Ovary (tissue), 9 donors: ENCODE data around the gene CCDC102A. TPM values are rescaled to one million over a fixed set of nuclear protein-coding genes. Genes with fewer than 3 reads are reported as not detected.

ENCODE experiments used
- DNase-seq, 5 donors: peaks; one replicate each; pipeline ENCODE4 v3.0.0-alpha.2; 2019 to 2020
- H3K27ac ChIP-seq, 2 donors: fragments of 200-600 bp; one replicate each; pipeline versions ENCODE4 v1.5.1 to v1.8.0; 2019 to 2022
- H3K27me3 ChIP-seq: fragments of 200-600 bp; one replicate; pipeline ENCODE4 v1.8.0; 2022
- H3K36me3 ChIP-seq: fragments of 200-600 bp; sonication (generic); one replicate; pipeline ENCODE4 v1.5.1; 2019
- H3K4me1 ChIP-seq: one replicate; pipeline ENCODE4 v1.8.1; 2013; ENCODE audit warnings: mild to moderate bottlenecking, moderate library complexity; ENCODE audit not compliant: insufficient read depth
- H3K4me3 ChIP-seq: fragments of 200-600 bp; sonication (generic); one replicate; pipeline ENCODE4 v1.5.1; 2017
- H3K9me3 ChIP-seq, 2 donors: fragments of 200-600 bp in 1 of 2; sonication (generic) in 1 of 2; one replicate each; pipeline versions ENCODE4 v1.5.1 to v1.8.1; 2013 to 2019; ENCODE audit warnings: mild to moderate bottlenecking in 1 of 2, moderate library complexity in 1 of 2
- CTCF ChIP-seq, 3 donors: fragments of 450-650 bp in 2 of 3; fragments of 200-600 bp in 1 of 3; IDR thresholded peaks; one replicate each; pipeline versions ENCODE4 v1.5.1 to v1.8.0; 2016 to 2022; ENCODE audit warnings: antibody characterized with exemption in 3 of 3, mild to moderate bottlenecking in 1 of 3
- EP300 ChIP-seq: sonication (generic); formaldehyde crosslinking; IDR thresholded peaks from one replicate; pipeline ENCODE4 v1.6.1; 2017; ENCODE audit warnings: antibody characterized with exemption
- POLR2A ChIP-seq: fragments of 450-650 bp; IDR thresholded peaks from one replicate; pipeline ENCODE4 v1.6.1; 2017; ENCODE audit warnings: antibody characterized with exemption, mild to moderate bottlenecking, moderate library complexity
- WGBS, 3 donors: extraction: QIAGEN DNeasy Blood & Tissue Kit in 1 of 3; methylation state at CpG; one replicate each; pipeline versions ENCODE4 v1.1.5 to v1.1.7; 2013 to 2017; 5-methylcytosine and 5-hydroxymethylcytosine counted together
- intact Hi-C, 4 donors: fragments of 100-400 bp; cut with DNase I; formaldehyde crosslinking; loops; one replicate each; pipeline versions ENCODE4 v1.11.0 to v1.15.1; 2022 to 2023
- polyA plus RNA-seq, 2 donors: library from polyadenylated mRNA; stranded (reverse); fragments of 200-250 nt in 1 of 2; fragments of 350-450 nt in 1 of 2; fragmentation: Illumina TruSeq in 1 of 2; extraction: RNeasy Lipid Tissue Mini Kit (QIAGEN cat#74804) in 1 of 2; gene quantifications; one replicate each; pipeline ENCODE4 v1.2.3, GENCODE V29; 2013 to 2014
- total RNA-seq, 7 donors: library from RNA; depleted of rRNA in 2 of 7; stranded (reverse); fragments of >200 nt in 2 of 7; fragmentation: NEBNext Ultra II Directional in 3 of 7; extraction: Animal tissue kit (Norgen Biotek cat#: 25700) in 3 of 7; gene quantifications; one replicate each; pipeline versions ENCODE4 v1.1.0 to v1.2.4, GENCODE V29; 2016 to 2023
- donor health status: DM: no; HTN: no; CAD: no; lungs with moderate emphysema.
- donor health status: DM: no; HTN: no; CAD: no.
- donor health status: Bipolar disorder and iron deficiency.
- donor health status: DM: yes; HTN: yes; CAD: no.
- donor health status: DM: no; HTN: no; CAD: no.
- donor health status: DM: yes; HTN: yes; CAD: no.

The CCDC102A gene
- total and polyA plus RNA-seq, 9 donors = 5.9 to 22.4 (median 12.5) TPM

GRCh38 chr16:57518520-57518919 lies 17.9 kb downstream of the CCDC102A start:
- no peak overlapping the region for H3K4me3 ChIP-seq
- H3K4me1 ChIP-seq = no peaks in the 10 kb centered on the region
- DNase-seq = peak in 1 of 5 donors; percentile 11
- no peaks in the 10 kb centered on the region for H3K9me3 ChIP-seq
- intact Hi-C loops = loop anchor here (2.0 to 10.0 kb wide), 6 partner anchors 54 to 214 kb away; partner anchors contain the start of gene POLR2C (in 1 of the 4)
- WGBS, 3 donors = 86 to 94% (median 90%) methylated on average over 13 of the region's 13 CpGs
- TF ChIP-seq POLR2A (no peak), EP300 (no peak), CTCF (IDR thresholded peaks at IDR 0.05) (no peak)
- H3K27me3 ChIP-seq = no peaks in the 10 kb centered on the region
- no peak overlapping the region for H3K27ac ChIP-seq
- H3K36me3 ChIP-seq = no peaks in the 10 kb centered on the region

GRCh38 chr16:57517397-57518367 lies 18.7 kb downstream of the CCDC102A start:
- intact Hi-C loops = loop anchor here (2.0 to 10.0 kb wide), 6 partner anchors 53 to 213 kb away; partner anchors contain the start of gene POLR2C (in 1 of the 4)
- WGBS, 3 donors = 89 to 91% (median 91%) methylated on average over 31 of the region's 31 CpGs

GRCh38 chr16:57516773-57517172 lies 19.6 kb downstream of the CCDC102A start:
- Histone ChIP-seq H3K27ac (no peak overlapping the region), H3K27me3 (no peaks in the 10 kb centered on the region), H3K4me3 (no peak overlapping the region), H3K36me3 (no peaks in the 10 kb centered on the region), H3K4me1 (no peaks in the 10 kb centered on the region), H3K9me3 (no peaks in the 10 kb centered on the region)
- intact Hi-C loops = loop anchor here (5.0 to 10.0 kb wide), 5 partner anchors 52 to 212 kb away; partner anchors contain the start of gene POLR2C (in 1 of the 4)
- 73 to 79% (median 78%) methylated on average over 3 of the region's 3 CpGs for WGBS, 3 donors
- no peak for TF ChIP-seq EP300
- TF ChIP-seq POLR2A = no peak
- TF ChIP-seq CTCF (IDR thresholded peaks at IDR 0.05) = no peak
- DNase-seq = no peak

More at GRCh38 chr16:57517397-57518367, 18.7 kb downstream of the CCDC102A start:
- no peak for DNase-seq
- H3K27ac ChIP-seq = no peak overlapping the region
- H3K4me1 ChIP-seq = no peaks in the 10 kb centered on the region
- H3K27me3 ChIP-seq = no peaks in the 10 kb centered on the region
- H3K9me3 ChIP-seq = no peaks in the 10 kb centered on the region
- no peak overlapping the region for H3K4me3 ChIP-seq
- H3K36me3 ChIP-seq = no peaks in the 10 kb centered on the region
- no peak for TF ChIP-seq EP300
- TF ChIP-seq CTCF (IDR thresholded peaks at IDR 0.05) = no peak
- no peak for TF ChIP-seq POLR2A

GRCh38 chr16:57516176-57516725 lies 20.1 kb downstream of the CCDC102A start:
- 79 to 82% (median 79%) methylated on average over 10 of the region's 10 CpGs for WGBS, 3 donors
- DNase-seq = no peak
- H3K27me3 ChIP-seq = no peaks in the 10 kb centered on the region
- no peak overlapping the region for H3K4me3 ChIP-seq
- H3K4me1 ChIP-seq = no peaks in the 10 kb centered on the region
- no peaks in the 10 kb centered on the region for H3K9me3 ChIP-seq
- H3K27ac ChIP-seq = no peak overlapping the region
- TF ChIP-seq POLR2A (no peak), CTCF (IDR thresholded peaks at IDR 0.05) (no peak), EP300 (no peak)
- no peaks in the 10 kb centered on the region for H3K36me3 ChIP-seq
- intact Hi-C loops = loop anchor here (5.0 to 10.0 kb wide), 5 partner anchors 51 to 211 kb away; partner anchors contain the start of gene POLR2C (in 1 of the 4)
